Measurements from ENCODE around the gene SMARCD1.
A peak's percentile ranks its signal among the peaks of the same experiment; 100 is the strongest.

SMARCD1 gene

DNA sequence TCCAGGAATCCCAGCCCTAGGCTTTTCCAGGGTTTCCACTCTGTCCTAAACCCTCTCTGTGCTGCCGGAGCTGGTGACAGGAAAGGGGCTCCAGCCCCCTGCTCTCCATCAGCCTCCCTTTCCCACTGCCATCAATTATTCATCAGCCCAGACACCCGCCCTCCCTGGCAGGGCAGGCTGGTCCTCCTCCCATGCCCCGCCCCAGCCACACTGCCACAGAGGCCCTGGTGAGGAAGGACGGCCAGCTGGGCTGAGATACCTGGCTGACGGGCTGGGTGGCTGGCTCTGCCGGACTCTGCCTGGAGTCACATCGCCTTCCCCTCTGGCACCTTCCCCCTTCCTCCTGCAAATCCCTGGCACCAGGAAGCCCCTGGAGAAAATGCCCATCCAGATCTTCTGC, 11.9 kb upstream of the SMARCD1 start:
- TF ChIP-seq, protein P1, sequence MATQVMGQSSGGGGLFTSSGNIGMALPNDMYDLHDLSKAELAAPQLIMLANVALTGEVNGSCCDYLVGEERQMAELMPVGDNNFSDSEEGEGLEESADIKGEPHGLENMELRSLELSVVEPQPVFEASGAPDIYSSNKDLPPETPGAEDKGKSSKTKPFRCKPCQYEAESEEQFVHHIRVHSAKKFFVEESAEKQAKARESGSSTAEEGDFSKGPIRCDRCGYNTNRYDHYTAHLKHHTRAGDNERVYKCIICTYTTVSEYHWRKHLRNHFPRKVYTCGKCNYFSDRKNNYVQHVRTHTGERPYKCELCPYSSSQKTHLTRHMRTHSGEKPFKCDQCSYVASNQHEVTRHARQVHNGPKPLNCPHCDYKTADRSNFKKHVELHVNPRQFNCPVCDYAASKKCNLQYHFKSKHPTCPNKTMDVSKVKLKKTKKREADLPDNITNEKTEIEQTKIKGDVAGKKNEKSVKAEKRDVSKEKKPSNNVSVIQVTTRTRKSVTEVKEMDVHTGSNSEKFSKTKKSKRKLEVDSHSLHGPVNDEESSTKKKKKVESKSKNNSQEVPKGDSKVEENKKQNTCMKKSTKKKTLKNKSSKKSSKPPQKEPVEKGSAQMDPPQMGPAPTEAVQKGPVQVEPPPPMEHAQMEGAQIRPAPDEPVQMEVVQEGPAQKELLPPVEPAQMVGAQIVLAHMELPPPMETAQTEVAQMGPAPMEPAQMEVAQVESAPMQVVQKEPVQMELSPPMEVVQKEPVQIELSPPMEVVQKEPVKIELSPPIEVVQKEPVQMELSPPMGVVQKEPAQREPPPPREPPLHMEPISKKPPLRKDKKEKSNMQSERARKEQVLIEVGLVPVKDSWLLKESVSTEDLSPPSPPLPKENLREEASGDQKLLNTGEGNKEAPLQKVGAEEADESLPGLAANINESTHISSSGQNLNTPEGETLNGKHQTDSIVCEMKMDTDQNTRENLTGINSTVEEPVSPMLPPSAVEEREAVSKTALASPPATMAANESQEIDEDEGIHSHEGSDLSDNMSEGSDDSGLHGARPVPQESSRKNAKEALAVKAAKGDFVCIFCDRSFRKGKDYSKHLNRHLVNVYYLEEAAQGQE (IDR thresholded peaks at IDR 0.05; ENCODE audit: insufficient read depth in 1 of 2, low read depth in 2 of 2, low read length in 2 of 2), result no peak
- TF ChIP-seq POLR2AphosphoS5 (IDR thresholded peaks at IDR 0.05; ENCODE audit: low read depth, low read length), result no peak
- TF ChIP-seq FOXP2 (optimal IDR thresholded peaks at IDR 0.05; ENCODE audit: borderline replicate concordance, extremely low read depth, extremely low read length, insufficient read depth), result no peak
- TF ChIP-seq TAF1 (IDR thresholded peaks at IDR 0.05; ENCODE audit: borderline replicate concordance, insufficient read depth, low read length), result no peak
- TF ChIP-seq SIN3A (IDR thresholded peaks at IDR 0.05; ENCODE audit: borderline replicate concordance, insufficient read depth, low read length), result no peak

DNA sequence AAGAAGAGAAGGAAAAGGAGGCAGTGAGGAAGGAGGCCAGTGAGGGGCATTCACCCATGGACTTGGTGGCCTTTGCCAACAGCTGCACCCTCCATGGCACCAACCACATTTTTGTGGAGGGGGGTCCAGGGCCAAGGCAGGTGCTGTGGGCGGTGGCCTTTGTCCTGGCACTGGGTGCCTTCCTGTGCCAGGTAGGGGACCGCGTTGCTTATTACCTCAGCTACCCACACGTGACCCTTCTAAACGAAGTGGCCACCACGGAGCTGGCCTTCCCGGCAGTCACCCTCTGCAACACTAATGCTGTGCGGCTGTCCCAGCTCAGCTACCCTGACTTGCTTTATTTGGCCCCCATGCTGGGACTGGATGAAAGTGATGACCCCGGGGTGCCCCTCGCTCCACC, 11.4 kb upstream of the SMARCD1 start:
- TF ChIP-seq SIN3A (IDR thresholded peaks at IDR 0.05; ENCODE audit: borderline replicate concordance, insufficient read depth, low read length) (no peak), TAF1 (IDR thresholded peaks at IDR 0.05; ENCODE audit: borderline replicate concordance, insufficient read depth, low read length) (no peak), FOXP2 (optimal IDR thresholded peaks at IDR 0.05; ENCODE audit: borderline replicate concordance, extremely low read depth, extremely low read length, insufficient read depth) (no peak), POLR2AphosphoS5 (IDR thresholded peaks at IDR 0.05; ENCODE audit: low read depth, low read length) (no peak)
- TF ChIP-seq, protein P1 (IDR thresholded peaks at IDR 0.05; ENCODE audit: insufficient read depth in 1 of 2, low read depth in 2 of 2, low read length in 2 of 2), result no peak

DNA sequence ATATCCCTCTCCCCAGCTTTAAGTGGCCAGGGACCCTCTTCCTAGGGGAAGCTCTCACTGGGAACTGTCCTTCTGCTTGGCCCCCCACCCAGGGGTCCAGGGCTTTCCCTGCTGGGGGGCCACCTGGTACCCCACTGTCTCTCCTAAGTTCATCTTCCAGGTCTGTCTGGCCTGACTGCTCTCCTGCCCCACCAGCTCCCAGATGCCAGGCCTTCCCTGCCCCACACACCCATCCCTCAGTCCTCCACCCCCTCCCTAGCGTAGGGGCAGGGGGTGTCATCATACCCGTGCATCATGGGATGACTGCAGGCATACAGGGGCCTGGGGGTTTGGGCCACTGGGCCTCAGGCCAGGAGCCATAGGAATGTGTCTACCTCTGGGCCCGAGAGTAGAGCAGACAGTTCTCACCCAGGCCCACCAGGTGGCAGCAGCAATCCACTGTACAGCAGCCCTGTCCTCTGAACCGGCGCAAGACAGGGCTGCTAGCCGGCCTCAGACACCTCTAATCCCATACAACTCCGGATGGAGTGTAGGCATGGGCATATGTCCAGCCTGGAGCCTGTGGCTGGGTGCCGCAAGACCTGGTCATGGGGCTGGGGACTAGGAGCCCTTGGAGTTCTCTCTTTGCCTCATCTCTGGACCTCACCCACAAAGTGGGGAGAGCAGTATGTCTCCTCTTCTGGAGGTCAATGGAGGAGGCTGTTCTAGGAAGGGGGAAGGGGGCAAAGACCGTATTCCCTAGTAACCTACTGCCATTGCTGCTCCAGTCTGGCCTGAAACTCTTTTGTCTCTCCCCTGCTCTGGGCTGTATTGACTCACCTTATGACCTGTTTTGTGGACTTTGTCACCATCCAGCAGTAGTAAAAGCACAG, 10.0 kb upstream of the SMARCD1 start:
- no peak for TF ChIP-seq TAF1 (IDR thresholded peaks at IDR 0.05; ENCODE audit: borderline replicate concordance, insufficient read depth, low read length)
- TF ChIP-seq SIN3A (IDR thresholded peaks at IDR 0.05; ENCODE audit: borderline replicate concordance, insufficient read depth, low read length), result no peak
- TF ChIP-seq POLR2AphosphoS5 (IDR thresholded peaks at IDR 0.05; ENCODE audit: low read depth, low read length), result no peak
- TF ChIP-seq, protein P1 (IDR thresholded peaks at IDR 0.05; ENCODE audit: insufficient read depth in 1 of 2, low read depth in 2 of 2, low read length in 2 of 2), result 0 out of 4 replicates have a peak, but pooled peaks of 1 of the 2 experiments have one; percentile 16
- peak; percentile 42 for TF ChIP-seq FOXP2 (optimal IDR thresholded peaks at IDR 0.05; ENCODE audit: borderline replicate concordance, extremely low read depth, extremely low read length, insufficient read depth)

DNA sequence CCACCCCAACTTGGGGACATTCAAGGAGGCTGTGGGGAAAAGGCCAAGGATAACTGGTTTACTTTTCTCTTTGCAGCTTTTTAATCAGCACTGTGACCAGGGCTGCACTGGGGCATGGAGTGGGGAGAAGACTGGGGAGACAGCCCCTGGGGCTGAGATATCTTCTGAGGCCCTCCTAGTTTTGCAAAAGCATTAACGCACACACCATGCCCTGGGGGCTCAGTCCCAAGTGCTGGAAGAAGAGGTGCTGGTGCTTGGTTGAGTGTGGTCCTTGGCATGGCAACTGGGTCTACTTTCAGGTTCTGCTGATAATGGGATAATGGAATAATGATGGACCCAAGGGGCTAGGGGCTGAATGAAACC, 9.4 kb upstream of the SMARCD1 start:
- TF ChIP-seq SIN3A (IDR thresholded peaks at IDR 0.05; ENCODE audit: borderline replicate concordance, insufficient read depth, low read length) (no peak), POLR2AphosphoS5 (IDR thresholded peaks at IDR 0.05; ENCODE audit: low read depth, low read length) (no peak)

DNA sequence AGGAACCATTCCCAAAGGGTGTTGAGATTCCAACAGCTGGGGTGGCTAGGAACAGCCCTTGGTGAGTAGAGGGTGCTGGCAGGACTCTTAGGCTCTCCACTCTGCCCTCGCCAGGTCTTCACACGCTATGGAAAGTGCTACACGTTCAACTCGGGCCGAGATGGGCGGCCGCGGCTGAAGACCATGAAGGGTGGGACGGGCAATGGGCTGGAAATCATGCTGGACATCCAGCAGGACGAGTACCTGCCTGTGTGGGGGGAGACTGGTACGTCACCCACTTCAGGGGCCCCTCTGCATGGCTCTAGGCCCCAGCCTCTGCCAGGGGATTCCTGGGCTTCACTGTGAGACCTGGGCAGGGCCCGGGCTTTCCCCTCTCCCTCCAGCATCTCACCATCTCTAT, 8.0 kb upstream of the SMARCD1 start:
- TF ChIP-seq POLR2AphosphoS5 (IDR thresholded peaks at IDR 0.05; ENCODE audit: low read depth, low read length), result no peak
- no peak for TF ChIP-seq FOXP2 (optimal IDR thresholded peaks at IDR 0.05; ENCODE audit: borderline replicate concordance, extremely low read depth, extremely low read length, insufficient read depth)
- TF ChIP-seq TAF1 (IDR thresholded peaks at IDR 0.05; ENCODE audit: borderline replicate concordance, insufficient read depth, low read length), result no peak
- TF ChIP-seq, protein P1 (IDR thresholded peaks at IDR 0.05; ENCODE audit: insufficient read depth in 1 of 2, low read depth in 2 of 2, low read length in 2 of 2), result no peak
- no peak for TF ChIP-seq SIN3A (IDR thresholded peaks at IDR 0.05; ENCODE audit: borderline replicate concordance, insufficient read depth, low read length)

All from PFSK-1 (cell line).